ENCODE results near the gene KCNA5. TPM values are rescaled to one million over a fixed set of nuclear protein-coding genes. Genes with fewer than 3 reads are reported as not detected.

KCNA5 gene
- total RNA-seq, 1 donor from 2014 or later, result 39.1 TPM

DNA sequence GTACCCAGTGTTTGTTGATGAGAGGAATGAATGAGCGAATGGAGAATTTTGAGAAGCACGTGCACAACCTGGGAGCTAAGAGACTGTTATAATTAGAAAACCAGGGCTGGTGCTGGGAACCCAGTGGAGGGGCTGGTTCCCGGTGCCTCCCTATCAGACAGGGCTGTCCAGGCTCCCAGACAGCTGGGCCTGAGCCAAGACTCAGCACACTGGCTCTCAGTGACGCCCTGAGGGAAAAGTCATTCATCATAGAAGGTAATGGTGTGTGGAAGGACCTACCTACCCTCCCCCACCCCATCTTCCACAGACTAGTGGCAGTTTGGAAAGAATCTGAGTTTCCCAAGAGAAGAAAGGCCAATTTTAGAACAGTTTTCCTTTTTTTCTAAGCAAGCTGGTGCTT, 34.7 kb downstream of the KCNA5 start:
- Histone ChIP-seq H3K9me3 (no peaks in the 10 kb centered on the region), H3K27ac (peak overlapping the region; percentile 85), H3K4me3 (no peak overlapping the region), H3K27me3 (no peaks in the 10 kb centered on the region), H3K36me3 (no peaks in the 10 kb centered on the region), H3K4me1 (peaks cover 19 to 48% of the 10 kb centered on the region in 2 donors)
- intact Hi-C loops (cut with DNase I), result loop anchor here (2.0 kb wide), 1 partner anchor 14 kb away; no protein-coding TSS in a partner anchor
- no peak for TF ChIP-seq CTCF (IDR thresholded peaks at IDR 0.05)
- peak; percentile 80 to 95 for DNase-seq (ENCODE audit: low spot score in 2 of 2)

DNA sequence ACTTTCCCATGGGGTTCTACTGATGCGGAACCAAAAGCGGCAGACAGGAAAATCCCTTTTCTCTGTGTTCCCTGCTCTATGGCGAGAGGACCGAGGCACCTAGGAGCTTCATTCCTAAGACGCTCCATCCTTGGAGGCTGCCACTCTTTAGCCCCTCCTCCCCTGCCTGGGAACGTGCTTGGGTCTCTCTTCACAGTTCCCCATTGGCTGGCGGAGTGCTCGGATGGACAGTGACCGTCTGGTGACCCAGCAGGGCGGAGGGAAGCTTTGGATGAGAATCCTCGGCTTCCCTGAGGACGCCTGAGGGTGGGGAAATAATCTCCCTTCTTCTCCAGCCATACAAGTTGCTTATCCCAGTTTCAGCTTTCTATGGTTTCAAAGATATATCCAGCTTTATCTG, 37.3 kb downstream of the KCNA5 start:
- H3K9me3 ChIP-seq, result no peaks in the 10 kb centered on the region
- H3K4me1 ChIP-seq, result peaks cover 24 to 69% of the 10 kb centered on the region in 2 donors
- H3K36me3 ChIP-seq, result no peaks in the 10 kb centered on the region
- H3K27ac ChIP-seq, result peak overlapping the region; percentile 85
- H3K27me3 ChIP-seq, result no peaks in the 10 kb centered on the region
- intact Hi-C loops (cut with DNase I), result loop anchor here (5.0 kb wide), 1 partner anchor 351 kb away; the partner anchor contains the start of gene NTF3
- no peak for DNase-seq (ENCODE audit: low spot score in 2 of 2)
- no peak for TF ChIP-seq CTCF (IDR thresholded peaks at IDR 0.05)
- H3K4me3 ChIP-seq, result no peak overlapping the region

DNA sequence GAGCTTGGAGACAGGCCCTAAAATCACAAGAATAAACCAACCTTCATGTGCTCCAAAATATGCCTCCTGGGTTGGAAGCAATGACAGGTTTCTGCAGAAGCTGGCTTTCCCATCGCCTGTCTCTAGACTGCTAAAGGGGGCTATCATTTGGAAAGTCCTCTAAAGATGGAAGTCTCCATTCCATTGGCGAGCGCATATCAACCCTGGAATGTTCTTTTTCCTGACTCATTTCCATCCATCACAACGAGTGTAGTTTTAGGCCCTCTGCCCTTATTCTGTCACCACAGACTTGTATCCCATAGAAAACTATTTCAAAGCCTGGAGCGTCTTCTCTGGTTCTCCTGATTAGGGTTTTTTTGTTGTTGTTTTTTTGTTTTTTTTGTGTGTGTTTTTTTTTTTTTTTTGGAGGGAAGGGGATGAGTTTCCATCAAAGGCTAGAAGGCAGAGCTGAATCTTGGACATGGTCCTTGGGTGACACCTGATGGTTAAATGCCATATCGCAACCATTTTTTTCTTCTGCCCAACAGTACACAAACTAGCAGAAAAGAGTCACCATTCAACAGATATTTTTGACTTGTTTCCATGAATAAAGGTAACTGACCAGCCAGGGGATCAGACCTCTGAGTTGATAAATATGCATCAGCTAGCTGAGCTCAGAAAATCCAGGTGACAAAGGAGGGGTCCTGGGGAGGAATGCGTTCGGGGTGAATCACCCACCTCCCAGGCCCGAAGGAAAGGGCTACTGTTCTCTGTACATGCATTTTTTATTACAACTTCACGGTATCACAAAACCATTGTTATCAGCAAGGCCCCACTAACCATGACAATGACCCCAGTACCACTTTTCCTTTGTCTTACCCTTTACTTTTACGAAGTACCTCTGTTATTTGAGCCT, 40.5 kb downstream of the KCNA5 start:
- intact Hi-C loops (cut with DNase I), result loop anchor here (1.0 to 5.0 kb wide), 3 partner anchors 62 to 348 kb away; partner anchors contain the start of gene NTF3
- no peak for DNase-seq (ENCODE audit: low spot score in 2 of 2)
- no peaks in the 10 kb centered on the region for H3K27me3 ChIP-seq

DNA sequence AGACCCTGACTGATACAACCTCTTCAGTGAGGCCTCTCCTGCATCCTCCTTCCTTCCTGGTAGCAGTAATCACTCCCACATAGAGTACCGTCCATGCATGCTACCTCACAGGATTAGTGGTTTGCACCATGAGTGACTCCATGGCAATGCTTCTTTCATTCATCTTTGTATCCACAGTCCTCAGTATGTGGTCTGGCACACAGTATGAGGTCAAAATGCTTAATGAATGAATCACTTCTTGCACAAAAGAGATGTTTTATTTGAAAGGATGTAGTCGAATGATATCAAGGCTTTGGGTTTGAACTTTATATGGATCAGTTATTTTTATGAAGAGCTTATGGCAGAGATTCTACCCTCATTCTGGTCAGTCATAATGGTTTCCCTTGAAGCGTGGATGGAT, 42.2 kb downstream of the KCNA5 start:
- intact Hi-C loops (cut with DNase I), result loop anchor here (2.0 kb wide), 1 partner anchor 229 kb away; no protein-coding TSS in a partner anchor
- H3K4me1 ChIP-seq, result peaks cover 6 to 31% of the 10 kb centered on the region in 2 donors
- H3K27ac ChIP-seq, result peak overlapping the region in 1 of 2 donors; percentile 40
- no peaks in the 10 kb centered on the region for H3K36me3 ChIP-seq
- H3K27me3 ChIP-seq, result no peaks in the 10 kb centered on the region
- no peak for DNase-seq (ENCODE audit: low spot score in 2 of 2)
- no peaks in the 10 kb centered on the region for H3K9me3 ChIP-seq
- TF ChIP-seq CTCF (IDR thresholded peaks at IDR 0.05), result no peak
- H3K4me3 ChIP-seq, result no peak overlapping the region

More for the DNA sequence above, 40.5 kb downstream of the KCNA5 start:
- H3K9me3 ChIP-seq, result no peaks in the 10 kb centered on the region
- H3K4me3 ChIP-seq, result no peak overlapping the region
- peak overlapping the region; percentile 63 to 69 for H3K27ac ChIP-seq
- H3K36me3 ChIP-seq, result no peaks in the 10 kb centered on the region
- H3K4me1 ChIP-seq, result peaks cover 12 to 48% of the 10 kb centered on the region in 2 donors
- TF ChIP-seq CTCF (IDR thresholded peaks at IDR 0.05), result peak; percentile 54 to 74 (median 62)

GRCh38 chr12:5087831-5088554, 44.3 kb downstream of the KCNA5 start:
- Histone ChIP-seq H3K36me3 (no peaks in the 10 kb centered on the region), H3K4me3 (no peak overlapping the region), H3K4me1 (peaks cover 6 to 26% of the 10 kb centered on the region in 2 donors), H3K27me3 (no peaks in the 10 kb centered on the region), H3K9me3 (no peaks in the 10 kb centered on the region), H3K27ac (no peak overlapping the region)
- no peak for TF ChIP-seq CTCF (IDR thresholded peaks at IDR 0.05)
- DNase-seq (ENCODE audit: low spot score in 2 of 2), result no peak
- intact Hi-C loops (cut with DNase I), result no loop called here

Data from ascending aorta (tissue), 2 donors.